HepG2 (cell line): Measurements from ENCODE around the gene SLC25A1. TPM values are rescaled to one million over a fixed set of nuclear protein-coding genes. Genes with fewer than 3 reads are reported as not detected.

Experiments used
- ATAC-seq: fragments of 200-7000 bp; cut with Tn5 transposase; 3 replicates; pipeline ENCODE4 v1.9.1; 2020; ENCODE audit warnings: mild to moderate bottlenecking, moderate library complexity
- BruUV-seq: library from RNA; stranded (reverse); fragments of 400-500 nt; replicated peaks from 2 replicates; lab custom pipeline; 2021; lab: Mats Ljungman, UMichigan
- CTCF ChIA-PET: fragments of 300-600 bp; formaldehyde crosslinking; extraction: SDS; loops from one replicate; lab custom pipeline; 2021; ENCODE audit warnings: low total read pairs, inconsistent platforms, low intra/inter-chr PET ratio; lab: Yijun Ruan, JAX
- POLR2A ChIA-PET: fragments of 350-600 bp; sonication (Branson Sonifier 250); formaldehyde crosslinking; loops from one replicate; lab custom pipeline; 2020; ENCODE audit warnings: antibody characterized with exemption, inconsistent platforms; lab: Yijun Ruan, JAX
- DNase-seq: peaks from one replicate; pipeline ENCODE4 v3.0.0-alpha.2; 2015; ENCODE audit warnings: low spot score
- FAIRE-seq: peaks from 3 replicates; lab custom pipeline; 2011; peaks lifted over from hg19 to GRCh38; lab: Jason Lieb, UNC
- H2AFZ ChIP-seq: one replicate; pipeline ENCODE4 v1.6.1; 2011; ENCODE audit warnings: low read length, inconsistent platforms
- H3K27ac ChIP-seq: fragments of 300-600 bp; 3 replicates; pipeline ENCODE4 v1.8.0; 2011; ENCODE audit warnings: mixed run types, mild to moderate bottlenecking, mixed read lengths, low read length, inconsistent platforms; ENCODE audit not compliant: insufficient read depth; ENCODE audit errors: extremely low read length
- H3K27me3 ChIP-seq, 2 experiments: fragments of 200-600 bp in 1 of 2; 2 replicates in 1 of 2; 3 replicates in 1 of 2; pipeline versions ENCODE4 v1.6.0 to v1.8.0; 2011; ENCODE audit warnings: low read length in 2 of 2, mild to moderate bottlenecking in 2 of 2, moderate library complexity in 2 of 2, inconsistent platforms in 1 of 2; ENCODE audit not compliant: insufficient read depth in 2 of 2, control insufficient read depth in 1 of 2
- H3K36me3 ChIP-seq, 2 experiments: fragments of 200-600 bp in 1 of 2; replicated peaks in 1 of 2; 2 replicates in 1 of 2; 3 replicates in 1 of 2; pipeline versions ENCODE4 v1.5.1 to v1.8.0; 2011; ENCODE audit warnings: low read length in 2 of 2, inconsistent platforms in 1 of 2; ENCODE audit not compliant: insufficient read depth in 2 of 2, control insufficient read depth in 1 of 2
- H3K4me1 ChIP-seq: 2 replicates; pipeline ENCODE4 v1.5.1; 2012; ENCODE audit warnings: low read length, inconsistent platforms; ENCODE audit not compliant: insufficient read depth
- H3K4me2 ChIP-seq: 2 replicates; pipeline ENCODE4 v1.6.0; 2011; ENCODE audit warnings: low read depth, low read length, inconsistent platforms
- H3K4me3 ChIP-seq, 3 experiments: fragments of 200-600 bp in 1 of 3; sonication (generic), shearing (Covaris generic) in 1 of 3; replicated peaks in 1 of 3; 2 replicates each; pipeline ENCODE4 v1.5.1; 2011 to 2016; ENCODE audit warnings: low read length in 3 of 3, inconsistent platforms in 2 of 3, low read depth in 2 of 3, mild to moderate bottlenecking in 2 of 3, control low read depth in 1 of 3, mixed read lengths in 1 of 3; ENCODE audit not compliant: insufficient read depth in 1 of 3
- H3K79me2 ChIP-seq: one replicate; pipeline ENCODE4 v1.6.1; 2011; ENCODE audit warnings: low read length, inconsistent platforms; ENCODE audit not compliant: insufficient read depth
- H3K9ac ChIP-seq: 2 replicates; pipeline ENCODE4 v1.6.0; 2011; ENCODE audit warnings: mild to moderate bottlenecking, low read depth, low read length, inconsistent platforms; ENCODE audit not compliant: insufficient read depth
- H3K9me3 ChIP-seq: 2 replicates; pipeline ENCODE4 v1.5.1; 2012; ENCODE audit warnings: mild to moderate bottlenecking, low read length
- H4K20me1 ChIP-seq: 2 replicates; pipeline ENCODE4 v1.6.0; 2011; ENCODE audit warnings: inconsistent platforms, mild to moderate bottlenecking, low read length, moderate library complexity; ENCODE audit not compliant: insufficient read depth
- AGO2 ChIP-seq: fragments of 200-400 bp; formaldehyde crosslinking; optimal IDR thresholded peaks from 2 replicates; pipeline ENCODE3; 2017; ENCODE audit warnings: mild to moderate bottlenecking, low read depth, low read length, moderate library complexity
- AHR ChIP-seq: IDR thresholded peaks from 2 replicates; pipeline ENCODE4 v1.6.1; 2018; ENCODE audit warnings: missing genetic modification reagents, missing compliant biosample characterization
- ATRX ChIP-seq: sonication (generic); formaldehyde crosslinking; IDR thresholded peaks from 2 replicates; pipeline ENCODE4 v1.4.0; 2020; ENCODE audit warnings: missing genetic modification reagents, borderline replicate concordance
- CBX2 ChIP-seq, 2 experiments: fragments of 200-600 bp in 1 of 2; sonication (generic); formaldehyde crosslinking in 1 of 2; IDR thresholded peaks; 2 replicates each; pipeline versions ENCODE4 v1.7.0 to v1.8.1; 2018 to 2022; ENCODE audit warnings: low read depth in 2 of 2, low read length in 1 of 2, mild to moderate bottlenecking in 1 of 2, missing genetic modification reagents in 1 of 2
- PCBP1 ChIP-seq: fragments of 200-400 bp; formaldehyde crosslinking; IDR thresholded peaks from 2 replicates; pipeline ENCODE4 v1.6.1; 2017; ENCODE audit warnings: mild to moderate bottlenecking, low read depth, low read length, borderline replicate concordance
- TRIM24 ChIP-seq: sonication (generic); formaldehyde crosslinking; IDR thresholded peaks from 2 replicates; pipeline ENCODE4 v1.8.0; 2022; ENCODE audit warnings: mild to moderate bottlenecking, missing genetic modification reagents
- ZC3H13 ChIP-seq: sonication (generic); formaldehyde crosslinking; IDR thresholded peaks from 2 replicates; pipeline ENCODE4 v1.8.1; 2023; ENCODE audit warnings: mild to moderate bottlenecking, missing genetic modification reagents, moderate library complexity
- ZFY ChIP-seq: sonication (generic); formaldehyde crosslinking; IDR thresholded peaks from 2 replicates; pipeline ENCODE4 v1.4.0; 2020; ENCODE audit warnings: missing genetic modification reagents
- ZNF224 ChIP-seq: sonication (generic); formaldehyde crosslinking; IDR thresholded peaks from 2 replicates; pipeline ENCODE4 v1.5.0; 2020; ENCODE audit warnings: mild to moderate bottlenecking, missing genetic modification reagents
- ZNF615 ChIP-seq: sonication (generic); formaldehyde crosslinking; IDR thresholded peaks from 2 replicates; pipeline ENCODE4 v1.5.0; 2020; ENCODE audit warnings: mild to moderate bottlenecking, missing genetic modification reagents, borderline replicate concordance
- ZNF616 ChIP-seq: sonication (generic); formaldehyde crosslinking; IDR thresholded peaks from 2 replicates; pipeline ENCODE4 v1.5.0; 2020; ENCODE audit warnings: low read depth, mild to moderate bottlenecking, missing genetic modification reagents
- ZNF672 ChIP-seq: sonication (generic); formaldehyde crosslinking; IDR thresholded peaks from 2 replicates; pipeline ENCODE4 v1.8.1; 2022; ENCODE audit warnings: missing genetic modification reagents
- ZNF761 ChIP-seq: sonication (generic); formaldehyde crosslinking; conservative IDR thresholded peaks from 2 replicates; pipeline ENCODE4 v1.4.0; 2020; ENCODE audit warnings: mild to moderate bottlenecking, missing genetic modification reagents
- ZSCAN9 ChIP-seq: IDR thresholded peaks from 2 replicates; pipeline ENCODE4 v1.6.1; 2016; ENCODE audit warnings: borderline replicate concordance
- WGBS: methylation state at CpG from one replicate; pipeline ENCODE4 v1.1.6; 2017; ENCODE audit warnings: low lambda C conversion rate; 5-methylcytosine and 5-hydroxymethylcytosine counted together
- in situ Hi-C: cut with HindIII; loops from 2 replicates; pipeline ENCODE4 v1.10.0; 2017; ENCODE audit warnings: low pct_unique_long_range_greater_than_20kb; ENCODE audit not compliant: extremely low pct_ligation_motif_present
- intact Hi-C: fragments of 100-400 bp; cut with micrococcal nuclease; formaldehyde crosslinking; loops from one replicate; pipeline ENCODE4 v1.10.0; 2022; ENCODE audit not compliant: unreplicated experiment
- polyA plus RNA-seq, 8 experiments: library from polyadenylated mRNA; depleted of rRNA in 3 of 8; stranded (reverse) in 7 of 8; unstranded in 1 of 8; fragments of >200 nt; fragmentation: Illumina TruSeq in 4 of 8; extraction: Trizol in 4 of 8; gene quantifications; 2 replicates each; pipeline versions ENCODE4 v1.2.1 to v1.2.3, GENCODE V29; 2011 to 2016; ENCODE audit warnings: low read depth in 4 of 8, missing spikeins in 1 of 8, mixed read lengths in 1 of 8; ENCODE audit not compliant: insufficient read depth in 1 of 8
- total RNA-seq, 5 experiments: library from RNA; depleted of rRNA; stranded (reverse); fragments of >200 nt; fragmentation: Illumina TruSeq; extraction: Trizol; gene quantifications; 2 replicates each; pipeline ENCODE4 v1.2.3, GENCODE V29; 2016; ENCODE audit warnings: low read depth in 1 of 5
- TF ChIP-seq, protein P1 (sequence below): sonication (generic); formaldehyde crosslinking; IDR thresholded peaks from 2 replicates; pipeline ENCODE4 v1.9.0; 2022; ENCODE audit warnings: low read depth, missing genetic modification reagents
- TF ChIP-seq, protein P2 (sequence below): sonication (generic); formaldehyde crosslinking; conservative IDR thresholded peaks from 2 replicates; pipeline ENCODE4 v1.4.0; 2020; ENCODE audit warnings: missing genetic modification reagents
- TF ChIP-seq, protein P3 (sequence below): IDR thresholded peaks from 2 replicates; pipeline ENCODE4 v1.6.1; 2016; ENCODE audit warnings: mild to moderate bottlenecking
- TF ChIP-seq, protein P4 (sequence below): sonication (generic); formaldehyde crosslinking; IDR thresholded peaks from 2 replicates; pipeline ENCODE4 v1.4.0; 2020; ENCODE audit warnings: mild to moderate bottlenecking, missing genetic modification reagents

Gene SLC25A1
- total and polyA plus RNA-seq, 2 of the 13 experiments (the other 11 are each of a cell fraction or from before 2014, with no cell fraction given) = 49.4 to 161 TPM

DNA sequence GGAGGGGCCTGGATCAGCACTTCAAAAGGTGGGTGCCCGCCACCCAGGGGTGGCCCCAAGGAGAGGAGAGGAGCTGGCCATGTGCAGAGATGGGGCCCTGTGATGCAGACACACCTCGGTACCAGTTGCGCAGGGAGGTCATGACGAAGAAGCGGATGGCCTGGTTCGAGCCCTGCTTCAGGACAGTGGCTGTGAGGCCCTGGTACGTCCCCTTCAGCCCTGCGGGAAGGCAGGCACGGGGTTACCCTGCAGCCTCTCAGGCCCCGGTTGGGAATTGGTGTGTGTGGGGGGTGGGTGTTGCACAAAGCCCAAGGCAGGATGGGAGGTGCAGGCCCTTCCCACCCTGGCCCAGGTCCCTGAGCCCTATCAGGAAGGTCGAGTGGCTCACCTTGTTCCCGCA lies 1.8 kb downstream of the SLC25A1 start:
- BruUV-seq = no TSS peak
- POLR2A ChIA-PET = interaction anchor here (3.6 kb wide), 1 partner anchor 55 kb away, joined by 22 read pairs; the partner anchor contains the start of gene DGCR2
- WGBS = 90% methylated on average over 6 of the region's 12 CpGs
- peak; percentile 70 for TF ChIP-seq AGO2
- 0 out of 2 replicates have a peak, but pooled peaks have one; percentile 47 for TF ChIP-seq PCBP1
- TF ChIP-seq ZNF761 = no peak
- 0 out of 2 replicates have a peak, but pooled peaks have one; percentile 33 for TF ChIP-seq ZNF616 (CRISPR knock-in tag)
- no peak for TF ChIP-seq ZNF615 (CRISPR knock-in tag)
- TF ChIP-seq, protein P1, sequence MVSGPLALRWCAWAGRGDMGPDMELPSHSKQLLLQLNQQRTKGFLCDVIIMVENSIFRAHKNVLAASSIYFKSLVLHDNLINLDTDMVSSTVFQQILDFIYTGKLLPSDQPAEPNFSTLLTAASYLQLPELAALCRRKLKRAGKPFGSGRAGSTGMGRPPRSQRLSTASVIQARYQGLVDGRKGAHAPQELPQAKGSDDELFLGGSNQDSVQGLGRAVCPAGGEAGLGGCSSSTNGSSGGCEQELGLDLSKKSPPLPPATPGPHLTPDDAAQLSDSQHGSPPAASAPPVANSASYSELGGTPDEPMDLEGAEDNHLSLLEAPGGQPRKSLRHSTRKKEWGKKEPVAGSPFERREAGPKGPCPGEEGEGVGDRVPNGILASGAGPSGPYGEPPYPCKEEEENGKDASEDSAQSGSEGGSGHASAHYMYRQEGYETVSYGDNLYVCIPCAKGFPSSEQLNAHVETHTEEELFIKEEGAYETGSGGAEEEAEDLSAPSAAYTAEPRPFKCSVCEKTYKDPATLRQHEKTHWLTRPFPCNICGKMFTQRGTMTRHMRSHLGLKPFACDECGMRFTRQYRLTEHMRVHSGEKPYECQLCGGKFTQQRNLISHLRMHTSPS = no peak
- TF ChIP-seq ATRX = no peak
- TF ChIP-seq, protein P2, sequence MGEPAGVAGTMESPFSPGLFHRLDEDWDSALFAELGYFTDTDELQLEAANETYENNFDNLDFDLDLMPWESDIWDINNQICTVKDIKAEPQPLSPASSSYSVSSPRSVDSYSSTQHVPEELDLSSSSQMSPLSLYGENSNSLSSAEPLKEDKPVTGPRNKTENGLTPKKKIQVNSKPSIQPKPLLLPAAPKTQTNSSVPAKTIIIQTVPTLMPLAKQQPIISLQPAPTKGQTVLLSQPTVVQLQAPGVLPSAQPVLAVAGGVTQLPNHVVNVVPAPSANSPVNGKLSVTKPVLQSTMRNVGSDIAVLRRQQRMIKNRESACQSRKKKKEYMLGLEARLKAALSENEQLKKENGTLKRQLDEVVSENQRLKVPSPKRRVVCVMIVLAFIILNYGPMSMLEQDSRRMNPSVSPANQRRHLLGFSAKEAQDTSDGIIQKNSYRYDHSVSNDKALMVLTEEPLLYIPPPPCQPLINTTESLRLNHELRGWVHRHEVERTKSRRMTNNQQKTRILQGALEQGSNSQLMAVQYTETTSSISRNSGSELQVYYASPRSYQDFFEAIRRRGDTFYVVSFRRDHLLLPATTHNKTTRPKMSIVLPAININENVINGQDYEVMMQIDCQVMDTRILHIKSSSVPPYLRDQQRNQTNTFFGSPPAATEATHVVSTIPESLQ (CRISPR knock-in tag) = no peak
- no peak for TF ChIP-seq ZFY (CRISPR knock-in tag)
- 0 out of 2 replicates have a peak, but pooled peaks have one; percentile 57 for TF ChIP-seq ZC3H13 (CRISPR knock-in tag)
- TF ChIP-seq ZNF224 (CRISPR knock-in tag) = no peak
- no peak for TF ChIP-seq AHR (CRISPR knock-in tag)
- TF ChIP-seq CBX2 (IDR thresholded peaks at IDR 0.05; ENCODE audit: low read depth, low read length) = no peak
- TF ChIP-seq CBX2 (CRISPR knock-in tag; IDR thresholded peaks at IDR 0.05; ENCODE audit: low read depth) = no peak
- TF ChIP-seq ZNF672 (CRISPR knock-in tag) = no peak
- TF ChIP-seq, protein P3, sequence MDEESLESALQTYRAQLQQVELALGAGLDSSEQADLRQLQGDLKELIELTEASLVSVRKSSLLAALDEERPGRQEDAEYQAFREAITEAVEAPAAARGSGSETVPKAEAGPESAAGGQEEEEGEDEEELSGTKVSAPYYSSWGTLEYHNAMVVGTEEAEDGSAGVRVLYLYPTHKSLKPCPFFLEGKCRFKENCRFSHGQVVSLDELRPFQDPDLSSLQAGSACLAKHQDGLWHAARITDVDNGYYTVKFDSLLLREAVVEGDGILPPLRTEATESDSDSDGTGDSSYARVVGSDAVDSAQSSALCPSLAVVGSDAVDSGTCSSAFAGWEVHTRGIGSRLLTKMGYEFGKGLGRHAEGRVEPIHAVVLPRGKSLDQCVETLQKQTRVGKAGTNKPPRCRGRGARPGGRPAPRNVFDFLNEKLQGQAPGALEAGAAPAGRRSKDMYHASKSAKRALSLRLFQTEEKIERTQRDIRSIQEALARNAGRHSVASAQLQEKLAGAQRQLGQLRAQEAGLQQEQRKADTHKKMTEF (CRISPR knock-in tag) = no peak
- TF ChIP-seq, protein P4, sequence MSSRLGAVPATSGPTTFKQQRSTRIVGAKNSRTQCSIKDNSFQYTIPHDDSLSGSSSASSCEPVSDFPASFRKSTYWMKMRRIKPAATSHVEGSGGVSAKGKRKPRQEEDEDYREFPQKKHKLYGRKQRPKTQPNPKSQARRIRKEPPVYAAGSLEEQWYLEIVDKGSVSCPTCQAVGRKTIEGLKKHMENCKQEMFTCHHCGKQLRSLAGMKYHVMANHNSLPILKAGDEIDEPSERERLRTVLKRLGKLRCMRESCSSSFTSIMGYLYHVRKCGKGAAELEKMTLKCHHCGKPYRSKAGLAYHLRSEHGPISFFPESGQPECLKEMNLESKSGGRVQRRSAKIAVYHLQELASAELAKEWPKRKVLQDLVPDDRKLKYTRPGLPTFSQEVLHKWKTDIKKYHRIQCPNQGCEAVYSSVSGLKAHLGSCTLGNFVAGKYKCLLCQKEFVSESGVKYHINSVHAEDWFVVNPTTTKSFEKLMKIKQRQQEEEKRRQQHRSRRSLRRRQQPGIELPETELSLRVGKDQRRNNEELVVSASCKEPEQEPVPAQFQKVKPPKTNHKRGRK (CRISPR knock-in tag) = no peak
- TF ChIP-seq ZSCAN9 = no peak
- no peak for TF ChIP-seq TRIM24 (CRISPR knock-in tag)

More for the DNA sequence above, 1.8 kb downstream of the SLC25A1 start:
- peak overlapping the region; percentile 95 for H3K27ac ChIP-seq
- peaks cover 68% of the 10 kb centered on the region for H3K4me1 ChIP-seq
- peaks cover 29% of the 10 kb centered on the region for H4K20me1 ChIP-seq
- no peak overlapping the region for H2AFZ ChIP-seq
- peaks cover 38% of the 10 kb centered on the region for H3K79me2 ChIP-seq
- H3K27me3 ChIP-seq = no peaks in the 10 kb centered on the region
- H3K4me2 ChIP-seq = peak overlapping the region; percentile 95
- in situ Hi-C loops = no loop called here
- no peak for ATAC-seq
- DNase-seq = no peak
- peak overlapping the region; percentile 80 to 94 (median 92) for H3K4me3 ChIP-seq
- CTCF ChIA-PET = no interaction called here
- H3K36me3 ChIP-seq = peaks cover 3 to 15% of the 10 kb centered on the region in 2 experiments; a peak in 3 of 5 replicates
- intact Hi-C loops = loop anchor here (5.0 kb wide), 1 partner anchor 256 kb away; the partner anchor contains the start of genes HIRA and MRPL40
- no peaks in the 10 kb centered on the region for H3K9me3 ChIP-seq
- no peak for FAIRE-seq
- peak overlapping the region; percentile 90 for H3K9ac ChIP-seq
